Activated naive CD4-positive, alpha-beta T cell treated with anti-CD3 and anti-CD28 coated beads, Interleukin-2, amount 50 U/mL, for 24 hours (primary cell): ENCODE data around the gene IFT25.

Experiments used
- H3K27ac Mint-ChIP-seq: one replicate; pipeline ENCODE4 v1.8.0; 2021; ENCODE audit warnings: mild to moderate bottlenecking, mixed read lengths
- H3K27me3 Mint-ChIP-seq: one replicate; pipeline ENCODE4 v1.8.0; 2021; ENCODE audit warnings: mixed read lengths
- H3K36me3 Mint-ChIP-seq: one replicate; pipeline ENCODE4 v1.8.0; 2021; ENCODE audit warnings: mixed read lengths
- H3K4me1 Mint-ChIP-seq: one replicate; pipeline ENCODE4 v1.8.0; 2021; ENCODE audit warnings: mixed read lengths
- H3K4me3 Mint-ChIP-seq: one replicate; pipeline ENCODE4 v1.8.0; 2021; ENCODE audit warnings: mild to moderate bottlenecking, mixed read lengths
- H3K9me3 Mint-ChIP-seq: one replicate; pipeline ENCODE4 v1.8.0; 2021; ENCODE audit warnings: mixed read lengths

The IFT25 gene

DNA sequence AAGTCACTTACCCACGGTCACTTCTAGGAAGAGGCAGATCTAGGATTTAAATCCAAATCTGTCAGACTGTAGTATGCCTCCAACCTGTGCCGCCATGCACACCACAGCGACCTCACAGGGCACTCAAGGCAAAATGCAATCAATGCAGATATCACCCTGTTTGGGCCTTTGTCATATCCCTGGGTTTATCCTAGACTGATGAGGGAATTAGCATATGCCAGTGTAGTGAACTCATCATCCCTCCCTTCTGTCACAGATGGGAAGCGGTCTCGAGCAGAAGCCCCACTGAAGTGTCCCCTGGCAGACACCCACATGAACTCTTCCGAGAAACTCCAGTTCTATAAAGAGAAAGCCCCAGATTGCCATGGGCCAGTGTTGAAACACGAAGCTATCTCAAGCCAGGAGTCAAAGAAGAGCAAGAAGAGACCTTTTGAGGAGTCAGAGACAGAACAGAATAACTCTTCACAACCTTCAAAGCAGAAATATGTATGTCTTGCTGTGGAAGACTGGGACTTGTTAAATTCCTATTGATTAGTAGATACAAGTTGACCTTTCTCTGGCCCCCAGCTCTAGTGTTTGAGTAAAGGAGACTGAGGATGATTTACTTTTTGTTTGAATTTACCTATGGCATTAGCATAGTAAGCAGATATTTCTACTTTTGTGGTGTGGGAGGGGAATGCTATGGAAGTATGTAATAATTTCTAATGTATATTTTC is 22.1 kb upstream of the IFT25 start:
- peaks cover 21% of the 10 kb centered on the region for H3K36me3 Mint-ChIP-seq
- no peaks in the 10 kb centered on the region for H3K9me3 Mint-ChIP-seq
- H3K4me3 Mint-ChIP-seq = no peak overlapping the region
- H3K27ac Mint-ChIP-seq = no peak overlapping the region
- no peaks in the 10 kb centered on the region for H3K4me1 Mint-ChIP-seq
- H3K27me3 Mint-ChIP-seq = no peaks in the 10 kb centered on the region

DNA sequence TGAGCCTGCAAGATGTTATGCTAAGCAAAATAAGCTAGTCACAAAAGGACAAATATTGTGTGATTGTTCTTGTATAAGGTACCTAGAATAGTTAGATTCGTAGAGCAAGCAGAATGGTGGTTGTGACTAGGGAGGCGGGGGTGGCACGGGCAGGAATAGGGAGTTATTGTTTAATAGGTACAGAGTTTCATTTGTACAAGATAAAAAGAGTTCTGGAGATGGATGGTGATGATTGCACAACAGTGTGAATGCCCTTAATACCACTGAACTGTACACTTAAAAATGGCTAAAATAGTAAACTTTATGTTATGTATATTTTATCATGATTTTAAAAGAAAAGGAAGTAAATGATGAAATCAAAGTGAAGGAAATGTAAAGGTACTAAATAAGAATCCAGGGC is 21.3 kb upstream of the IFT25 start:
- H3K4me1 Mint-ChIP-seq = no peaks in the 10 kb centered on the region
- no peaks in the 10 kb centered on the region for H3K9me3 Mint-ChIP-seq
- H3K36me3 Mint-ChIP-seq = peaks cover 23% of the 10 kb centered on the region
- no peak overlapping the region for H3K4me3 Mint-ChIP-seq
- H3K27ac Mint-ChIP-seq = no peak overlapping the region
- no peaks in the 10 kb centered on the region for H3K27me3 Mint-ChIP-seq

DNA sequence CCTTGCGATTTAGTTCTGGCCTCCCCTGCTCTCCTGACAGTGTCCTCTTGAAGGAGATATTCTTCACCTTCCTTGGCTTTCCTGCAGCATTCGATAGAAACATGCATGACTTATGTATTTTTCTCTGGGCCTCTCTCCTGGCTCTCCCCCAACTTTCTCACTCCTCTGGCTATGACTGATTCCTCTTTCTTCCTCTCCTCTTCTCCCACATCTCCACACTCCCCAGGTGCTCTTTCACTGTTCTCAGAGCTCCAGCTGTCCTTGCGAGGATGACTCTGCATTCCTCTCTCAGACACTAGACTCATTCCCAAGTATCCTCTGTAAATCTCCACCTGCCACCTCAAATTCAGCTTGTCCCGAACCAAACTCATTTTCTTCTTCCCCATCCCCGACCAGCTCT is 18.6 kb upstream of the IFT25 start:
- peak overlapping the region; percentile 1 for H3K27ac Mint-ChIP-seq
- H3K36me3 Mint-ChIP-seq = peaks cover 19% of the 10 kb centered on the region
- H3K27me3 Mint-ChIP-seq = no peaks in the 10 kb centered on the region

DNA sequence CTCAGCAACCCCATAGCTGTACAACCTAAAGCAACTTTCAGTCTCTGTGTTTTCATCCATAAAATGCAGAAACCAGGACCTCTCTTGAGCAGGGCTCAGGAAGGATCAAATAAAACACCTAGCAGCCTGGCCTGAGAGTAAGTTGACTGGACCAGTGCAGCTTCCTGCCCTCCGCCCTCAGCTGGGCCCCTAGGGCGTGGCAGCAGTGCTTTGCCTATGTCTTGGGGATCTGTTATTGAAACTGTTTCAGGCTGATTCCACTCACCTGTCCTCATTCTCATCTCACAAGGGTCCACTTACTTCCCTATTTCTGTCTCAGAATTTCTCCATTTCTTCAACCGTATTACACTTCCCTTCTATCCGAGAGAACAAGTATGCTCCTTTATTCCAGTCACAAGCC is 18.0 kb upstream of the IFT25 start:
- H3K9me3 Mint-ChIP-seq = no peaks in the 10 kb centered on the region
- H3K27me3 Mint-ChIP-seq = no peaks in the 10 kb centered on the region
- H3K36me3 Mint-ChIP-seq = peaks cover 16% of the 10 kb centered on the region
- H3K4me1 Mint-ChIP-seq = no peaks in the 10 kb centered on the region
- no peak overlapping the region for H3K4me3 Mint-ChIP-seq
- no peak overlapping the region for H3K27ac Mint-ChIP-seq

More for the DNA sequence above, 18.6 kb upstream of the IFT25 start:
- no peaks in the 10 kb centered on the region for H3K9me3 Mint-ChIP-seq
- H3K4me1 Mint-ChIP-seq = no peaks in the 10 kb centered on the region
- no peak overlapping the region for H3K4me3 Mint-ChIP-seq

DNA sequence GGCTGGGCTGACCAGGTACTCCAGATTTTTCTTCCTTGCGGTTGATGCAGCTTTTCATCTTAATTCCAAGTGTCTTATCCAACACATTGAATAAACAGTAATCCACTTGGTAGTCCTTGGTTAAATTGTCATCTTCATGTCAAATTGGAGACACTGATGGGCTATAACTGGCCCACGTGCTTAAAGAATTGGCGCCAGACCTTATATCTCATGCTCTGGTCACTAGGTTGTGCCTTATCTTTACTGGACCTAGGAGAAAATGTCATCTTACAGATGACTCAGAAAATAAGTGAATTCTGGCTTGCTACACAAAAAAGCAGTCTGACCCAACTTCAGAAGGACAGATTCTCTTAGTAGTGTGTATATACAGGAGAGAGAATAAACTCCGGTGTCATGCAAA is 16.9 kb upstream of the IFT25 start:
- Mint-ChIP-seq H3K4me3 (no peak overlapping the region), H3K27me3 (no peaks in the 10 kb centered on the region), H3K4me1 (peaks cover under 1% of the 10 kb centered on the region), H3K9me3 (no peaks in the 10 kb centered on the region), H3K27ac (no peak overlapping the region), H3K36me3 (peaks cover 14% of the 10 kb centered on the region)

DNA sequence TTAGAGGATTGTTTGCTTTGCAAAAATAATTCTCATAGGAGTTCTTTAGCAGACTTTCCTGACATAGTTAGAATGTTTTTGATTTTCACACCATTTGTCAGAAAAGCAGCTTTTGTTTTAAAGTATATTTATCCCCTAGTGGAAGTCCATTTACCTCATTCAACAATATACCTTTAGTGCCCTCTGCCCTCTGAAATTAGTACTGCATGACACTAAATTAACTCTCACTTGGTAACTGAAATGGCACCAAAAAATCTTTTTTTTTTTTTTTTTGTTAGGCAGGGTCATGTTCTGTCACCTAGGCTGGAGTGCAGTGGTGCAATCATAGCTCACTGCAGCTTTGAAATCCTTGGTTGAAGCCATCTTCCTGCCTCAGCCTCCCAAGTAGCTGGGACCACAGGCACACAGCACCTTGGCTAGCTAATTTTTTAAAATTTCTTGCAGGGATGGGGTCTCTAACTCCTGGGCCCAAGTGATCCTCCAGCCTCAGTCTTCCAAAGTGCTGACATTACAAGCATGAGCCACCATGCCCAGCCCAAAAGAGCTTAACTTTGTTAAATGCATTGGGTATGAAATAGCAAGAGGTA is 14.3 kb upstream of the IFT25 start:
- Mint-ChIP-seq H3K4me3 (no peak overlapping the region), H3K4me1 (peaks cover 9% of the 10 kb centered on the region), H3K27me3 (no peaks in the 10 kb centered on the region), H3K36me3 (peaks cover 7% of the 10 kb centered on the region), H3K9me3 (no peaks in the 10 kb centered on the region), H3K27ac (no peak overlapping the region)

DNA sequence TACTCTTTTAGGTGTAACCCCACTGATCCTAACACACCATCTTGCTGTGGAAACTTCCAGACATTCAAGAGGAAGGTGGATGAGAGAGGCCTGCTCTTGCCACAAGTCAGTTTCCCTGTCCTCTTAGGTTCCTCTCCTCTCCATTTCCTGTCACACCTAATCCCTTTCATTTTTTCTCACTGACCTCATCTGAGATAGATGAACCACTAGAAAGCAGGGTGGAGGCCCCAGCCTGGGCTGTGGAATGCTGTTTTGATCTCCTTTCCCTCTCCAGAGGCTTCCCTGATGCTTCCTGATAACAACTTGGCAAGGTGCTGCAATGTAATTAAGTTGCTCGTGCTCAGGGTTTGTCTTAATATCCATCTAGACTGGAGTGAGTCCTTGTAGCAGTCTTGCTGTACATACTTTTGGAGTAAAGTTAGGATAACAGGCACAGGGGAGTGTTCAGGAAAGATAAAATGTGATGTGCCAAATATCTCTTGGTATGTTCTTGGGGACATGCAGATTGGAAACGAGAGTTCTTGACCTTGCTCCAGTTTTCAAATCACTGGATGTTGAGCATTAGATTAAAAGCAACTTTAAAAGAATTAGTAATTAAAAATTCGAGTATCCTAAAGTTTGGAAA is 11.8 kb upstream of the IFT25 start:
- Mint-ChIP-seq H3K4me3 (no peak overlapping the region), H3K27ac (no peak overlapping the region), H3K4me1 (peaks cover 13% of the 10 kb centered on the region), H3K36me3 (peaks cover 2% of the 10 kb centered on the region), H3K9me3 (no peaks in the 10 kb centered on the region), H3K27me3 (no peaks in the 10 kb centered on the region)

DNA sequence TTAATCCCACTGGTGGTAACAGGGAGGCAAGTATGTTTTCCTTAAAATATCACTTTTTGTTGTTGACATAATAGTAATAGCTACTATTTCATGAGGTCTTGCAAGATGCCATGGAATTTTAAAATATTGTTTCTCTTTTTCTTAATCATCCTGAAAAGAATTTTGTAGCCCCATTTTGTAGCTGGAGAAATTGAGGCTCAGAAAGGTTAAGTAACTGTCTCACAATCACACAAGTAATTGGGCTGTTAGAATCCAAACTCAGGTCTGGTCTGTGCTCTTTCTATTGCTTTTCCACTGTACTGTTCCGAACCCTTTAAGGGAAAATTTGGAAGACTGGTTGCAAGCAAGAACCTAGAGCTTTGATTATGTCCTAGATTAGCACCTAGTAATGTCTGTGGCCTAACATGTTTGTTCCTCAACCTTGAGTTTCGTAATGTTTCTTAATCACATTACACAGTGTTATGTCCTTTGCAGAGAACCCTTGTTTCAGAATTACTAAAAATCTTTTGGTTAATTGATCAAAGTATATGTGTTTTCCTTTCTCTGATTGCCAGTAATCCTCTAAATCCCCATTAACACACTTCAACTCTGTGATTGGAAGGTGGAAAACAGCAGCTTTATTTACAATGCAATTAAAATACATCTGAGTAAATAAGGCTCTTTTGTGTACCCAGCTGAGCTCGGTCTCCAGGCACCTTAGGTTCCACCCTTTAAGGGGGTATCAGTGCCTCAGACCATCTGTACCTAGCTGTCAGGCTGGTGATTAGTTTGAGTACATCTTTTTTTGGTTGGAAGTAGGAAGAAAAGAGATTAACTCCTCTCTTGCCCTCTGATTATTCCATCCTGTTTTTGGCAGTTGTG is 11.0 kb upstream of the IFT25 start:
- peaks cover 13% of the 10 kb centered on the region for H3K4me1 Mint-ChIP-seq

DNA sequence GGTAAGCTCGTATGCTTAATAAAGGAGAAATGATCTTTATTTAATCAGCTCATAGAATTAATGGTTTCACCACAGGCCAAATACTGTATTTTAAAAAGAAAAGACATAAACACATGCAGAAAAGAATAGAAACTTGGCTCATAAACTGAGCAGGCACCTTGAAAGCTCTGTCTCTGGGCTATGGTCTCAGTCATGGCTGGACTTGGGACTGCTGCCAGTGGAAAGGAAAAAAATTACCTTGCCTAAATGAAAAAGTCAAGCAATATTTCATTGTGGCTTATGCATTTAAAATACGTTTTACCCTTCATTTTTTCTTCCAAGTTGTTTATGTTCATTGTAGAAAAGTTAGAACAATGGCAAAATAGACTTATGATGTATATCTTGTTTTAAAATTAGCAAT is 8.6 kb upstream of the IFT25 start:
- Mint-ChIP-seq H3K27me3 (no peaks in the 10 kb centered on the region), H3K4me1 (peaks cover 17% of the 10 kb centered on the region), H3K9me3 (no peaks in the 10 kb centered on the region), H3K36me3 (peaks cover 2% of the 10 kb centered on the region), H3K27ac (no peak overlapping the region), H3K4me3 (no peak overlapping the region)

More for the DNA sequence above, 11.0 kb upstream of the IFT25 start:
- Mint-ChIP-seq H3K9me3 (no peaks in the 10 kb centered on the region), H3K27me3 (no peaks in the 10 kb centered on the region), H3K27ac (no peak overlapping the region), H3K4me3 (no peak overlapping the region), H3K36me3 (peaks cover 2% of the 10 kb centered on the region)

DNA sequence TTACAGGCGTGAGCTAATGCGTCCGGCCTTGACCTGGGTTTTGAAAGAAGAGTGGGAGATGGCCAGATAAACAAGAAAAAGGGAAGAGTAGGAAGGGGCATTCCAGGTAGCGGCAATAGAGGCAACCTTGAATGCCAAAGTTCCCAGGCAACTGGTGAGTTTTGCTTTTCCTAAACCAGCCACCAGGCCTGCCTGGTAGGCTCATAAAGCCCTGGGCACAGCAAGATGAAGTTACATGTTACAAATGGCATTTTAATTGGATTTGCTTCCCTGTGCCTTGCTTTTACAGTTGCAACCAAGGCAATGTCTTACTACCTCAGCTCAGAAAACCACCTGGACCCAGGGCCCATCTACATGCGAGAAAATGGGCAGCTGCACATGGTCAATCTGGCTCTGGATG is 6.2 kb upstream of the IFT25 start:
- H3K4me1 Mint-ChIP-seq = peaks cover 27% of the 10 kb centered on the region
- peaks cover 2% of the 10 kb centered on the region for H3K36me3 Mint-ChIP-seq
- H3K27me3 Mint-ChIP-seq = no peaks in the 10 kb centered on the region
- H3K27ac Mint-ChIP-seq = peak overlapping the region; percentile 55
- no peak overlapping the region for H3K4me3 Mint-ChIP-seq
- no peaks in the 10 kb centered on the region for H3K9me3 Mint-ChIP-seq

DNA sequence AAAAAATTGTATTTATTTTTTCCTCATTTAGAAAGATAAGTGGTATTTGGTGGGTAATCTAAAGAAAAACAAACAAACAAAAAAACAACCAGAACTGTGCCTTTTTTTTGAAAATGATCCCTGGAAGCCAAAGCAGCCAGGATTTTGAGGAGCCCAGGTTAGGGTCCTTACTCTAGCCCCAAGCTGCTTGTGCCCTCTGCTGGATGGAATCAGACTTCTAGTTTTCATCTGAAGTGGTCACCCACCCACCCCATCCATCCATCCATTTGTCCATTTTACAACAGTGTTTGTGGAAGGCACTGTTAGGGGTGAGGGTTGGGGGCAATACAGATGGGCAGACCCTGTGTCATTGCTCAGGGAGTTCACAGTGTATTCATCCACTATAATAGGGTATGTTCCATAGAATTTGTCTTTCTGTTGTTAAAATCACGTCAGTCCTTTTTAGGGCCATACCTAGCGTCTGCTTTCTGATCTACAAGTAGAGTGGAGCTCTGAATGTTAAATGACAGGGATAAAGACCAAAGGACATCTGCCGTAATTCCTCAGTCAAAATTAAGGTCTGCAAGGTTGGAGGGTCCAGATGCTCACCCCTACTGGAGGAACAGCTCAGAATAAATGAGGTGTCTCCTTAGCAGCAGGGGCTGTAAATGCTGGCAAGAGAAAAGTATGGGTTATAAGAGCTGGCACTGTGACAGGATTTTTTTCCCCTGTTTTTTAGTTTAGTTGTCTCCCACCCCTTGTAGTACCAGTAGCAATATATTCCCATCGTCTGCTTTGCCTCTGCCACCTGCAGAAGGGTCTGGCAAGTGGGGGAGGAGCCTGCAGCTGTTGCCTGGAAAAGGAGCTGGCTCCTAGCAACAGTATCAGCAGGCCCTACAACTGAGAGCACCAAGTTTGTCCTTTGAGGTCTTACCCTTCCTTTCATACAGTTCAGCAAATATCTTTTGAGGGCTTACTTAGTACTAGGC is 3.8 kb upstream of the IFT25 start:
- Mint-ChIP-seq H3K4me1 (peaks cover 33% of the 10 kb centered on the region), H3K36me3 (peaks cover 2% of the 10 kb centered on the region), H3K27ac (no peak overlapping the region), H3K4me3 (no peak overlapping the region), H3K9me3 (no peaks in the 10 kb centered on the region), H3K27me3 (no peaks in the 10 kb centered on the region)

DNA sequence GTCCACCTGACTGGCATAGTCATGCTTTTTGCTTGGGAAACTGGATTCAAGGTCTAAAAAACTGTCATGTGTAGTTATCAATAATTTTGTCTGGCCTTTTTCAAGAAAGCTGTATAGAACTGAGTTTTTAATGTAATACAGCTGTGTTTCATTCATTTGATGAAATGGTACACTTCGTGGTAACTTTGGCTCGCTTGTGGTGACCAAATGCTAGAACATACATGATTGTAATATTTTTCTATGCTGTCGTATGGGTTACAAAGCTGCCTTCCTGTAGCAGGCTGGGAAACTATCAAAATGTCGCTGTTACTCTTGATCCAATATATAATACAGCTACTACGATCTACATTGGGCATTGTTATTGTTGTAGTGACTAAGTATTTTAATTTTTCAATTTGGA is 2.8 kb upstream of the IFT25 start:
- H3K27me3 Mint-ChIP-seq = no peaks in the 10 kb centered on the region
- peak overlapping the region; percentile 32 for H3K4me3 Mint-ChIP-seq
- peaks cover 42% of the 10 kb centered on the region for H3K4me1 Mint-ChIP-seq
- no peak overlapping the region for H3K27ac Mint-ChIP-seq
- peaks cover 2% of the 10 kb centered on the region for H3K36me3 Mint-ChIP-seq
- H3K9me3 Mint-ChIP-seq = no peaks in the 10 kb centered on the region

DNA sequence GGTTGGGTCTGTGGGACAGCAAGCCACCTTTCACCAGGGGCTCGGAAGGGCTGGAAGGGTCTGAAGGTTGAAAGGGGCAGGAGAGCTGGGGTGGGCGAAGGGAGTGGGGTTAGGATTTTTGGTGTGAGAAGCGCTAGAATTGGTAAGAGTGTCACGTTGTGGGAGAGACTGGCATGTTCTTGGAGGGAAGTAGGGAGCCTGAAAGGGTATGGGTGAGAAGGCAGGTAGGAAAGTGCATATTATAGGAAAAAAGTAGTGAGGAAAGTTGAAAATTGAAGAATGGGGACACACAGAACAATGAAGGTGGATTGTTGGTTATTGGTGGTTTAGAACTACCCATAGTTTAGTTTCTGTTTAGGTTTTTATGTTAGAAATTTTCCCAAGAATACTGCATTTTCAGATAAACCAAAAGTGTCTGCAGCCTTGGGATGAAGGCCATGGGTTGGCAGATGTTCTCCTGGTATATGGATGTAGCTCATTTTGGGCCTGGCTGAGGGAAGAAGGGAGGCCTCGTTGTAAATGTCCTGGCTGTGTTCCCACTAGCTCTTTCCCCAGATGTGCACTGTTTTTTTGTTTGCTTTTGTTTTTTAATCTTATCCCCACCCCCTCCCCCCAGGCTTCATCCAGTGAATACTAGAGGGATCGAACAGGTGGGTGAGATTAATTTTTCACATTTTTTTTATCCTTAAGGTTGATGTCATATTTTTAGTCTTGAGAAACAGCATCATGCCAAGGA is 1.8 kb upstream of the IFT25 start:
- peaks cover 47% of the 10 kb centered on the region for H3K4me1 Mint-ChIP-seq
- H3K4me3 Mint-ChIP-seq = peak overlapping the region; percentile 83
- no peaks in the 10 kb centered on the region for H3K27me3 Mint-ChIP-seq
- H3K27ac Mint-ChIP-seq = peak overlapping the region; percentile 92
- H3K36me3 Mint-ChIP-seq = no peaks in the 10 kb centered on the region
- H3K9me3 Mint-ChIP-seq = no peaks in the 10 kb centered on the region
